GM12875 (cell line): Measurements from ENCODE around the gene CCN6.

ENCODE experiments used
- H3K4me3 ChIP-seq: one replicate; pipeline ENCODE4 v1.5.1; 2011; ENCODE audit warnings: low read depth, low read length, control low read depth
- TF ChIP-seq, protein P1 (sequence below): IDR thresholded peaks from 2 replicates; pipeline ENCODE4 v1.5.1; 2011; ENCODE audit warnings: low read depth, mild to moderate bottlenecking, control low read depth, inconsistent platforms, low read length, moderate library complexity, borderline replicate concordance; ENCODE audit not compliant: insufficient read depth

CCN6 gene

DNA sequence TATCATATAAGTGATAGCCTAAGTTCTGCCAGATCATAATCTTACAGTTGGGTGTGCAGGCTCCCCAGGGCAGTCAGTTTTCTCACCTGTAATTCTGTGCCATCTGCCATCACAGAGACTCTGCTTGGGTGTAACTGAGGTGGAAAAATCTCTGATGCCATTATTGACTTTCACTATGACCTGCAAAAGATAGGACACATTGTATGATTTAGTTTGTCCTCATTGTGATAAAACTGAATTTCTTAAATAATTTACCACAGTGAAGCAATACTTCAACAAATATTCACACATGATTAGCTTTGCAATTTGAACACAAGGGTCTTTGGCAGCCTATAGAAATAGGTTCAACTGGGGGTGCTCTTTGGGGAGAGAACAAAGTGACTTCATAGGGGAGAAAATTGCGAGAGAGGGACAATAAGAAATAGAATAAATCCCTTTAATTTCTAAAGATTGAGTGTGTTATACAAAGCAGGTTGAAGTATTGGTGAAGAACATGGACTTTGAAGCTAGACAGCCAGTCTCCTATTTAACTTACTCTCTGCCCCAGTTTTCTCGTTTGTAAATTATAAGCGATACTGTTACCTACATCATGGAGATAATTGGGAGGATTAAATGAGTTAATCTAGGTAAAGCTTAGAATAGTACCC lies 60.8 kb downstream of the CCN6 start:
- H3K4me3 ChIP-seq: no peak overlapping the region
- TF ChIP-seq, protein P1, sequence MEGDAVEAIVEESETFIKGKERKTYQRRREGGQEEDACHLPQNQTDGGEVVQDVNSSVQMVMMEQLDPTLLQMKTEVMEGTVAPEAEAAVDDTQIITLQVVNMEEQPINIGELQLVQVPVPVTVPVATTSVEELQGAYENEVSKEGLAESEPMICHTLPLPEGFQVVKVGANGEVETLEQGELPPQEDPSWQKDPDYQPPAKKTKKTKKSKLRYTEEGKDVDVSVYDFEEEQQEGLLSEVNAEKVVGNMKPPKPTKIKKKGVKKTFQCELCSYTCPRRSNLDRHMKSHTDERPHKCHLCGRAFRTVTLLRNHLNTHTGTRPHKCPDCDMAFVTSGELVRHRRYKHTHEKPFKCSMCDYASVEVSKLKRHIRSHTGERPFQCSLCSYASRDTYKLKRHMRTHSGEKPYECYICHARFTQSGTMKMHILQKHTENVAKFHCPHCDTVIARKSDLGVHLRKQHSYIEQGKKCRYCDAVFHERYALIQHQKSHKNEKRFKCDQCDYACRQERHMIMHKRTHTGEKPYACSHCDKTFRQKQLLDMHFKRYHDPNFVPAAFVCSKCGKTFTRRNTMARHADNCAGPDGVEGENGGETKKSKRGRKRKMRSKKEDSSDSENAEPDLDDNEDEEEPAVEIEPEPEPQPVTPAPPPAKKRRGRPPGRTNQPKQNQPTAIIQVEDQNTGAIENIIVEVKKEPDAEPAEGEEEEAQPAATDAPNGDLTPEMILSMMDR: no peak

DNA sequence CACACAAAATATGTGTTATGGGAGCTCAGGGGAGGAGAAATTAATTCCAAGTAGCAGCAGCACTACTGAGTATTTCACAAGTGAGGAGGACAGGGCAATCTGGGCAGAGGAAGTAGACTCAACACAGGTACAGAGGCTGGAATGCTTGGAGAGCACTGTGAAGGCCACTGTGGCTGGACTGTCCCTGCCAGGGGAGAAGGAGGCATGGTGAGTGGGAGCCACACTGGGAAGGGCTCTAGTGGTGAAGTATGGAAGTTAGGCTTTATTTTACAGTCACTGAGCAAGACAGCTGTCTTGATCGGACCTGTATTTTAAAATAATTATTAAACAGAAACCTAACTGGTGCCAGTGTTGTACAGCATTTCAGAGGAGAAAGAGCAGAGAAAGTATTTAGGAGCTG lies 62.3 kb downstream of the CCN6 start:
- TF ChIP-seq, protein P1: no peak

DNA sequence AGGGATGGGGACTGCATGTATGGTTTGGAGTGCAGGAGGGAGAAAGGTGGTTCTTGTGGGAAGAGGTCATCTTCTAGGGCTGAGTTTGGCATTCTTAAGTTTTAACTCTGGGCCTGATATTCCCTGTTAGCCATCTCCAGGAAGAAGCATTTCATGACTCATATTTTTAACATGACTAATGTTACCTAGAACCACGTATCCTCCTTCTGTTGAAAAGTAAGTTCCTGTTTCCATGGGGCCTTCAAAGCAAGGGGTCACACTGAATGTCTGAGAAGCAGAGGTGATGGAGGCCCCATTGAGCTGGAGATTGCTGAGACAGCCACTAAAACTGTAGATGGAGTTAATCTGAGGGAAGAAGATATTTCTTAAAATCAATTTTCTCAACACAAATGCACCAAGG lies 63.6 kb downstream of the CCN6 start:
- H3K4me3 ChIP-seq: no peak overlapping the region
- TF ChIP-seq, protein P1: no peak

More for the DNA sequence above, 62.3 kb downstream of the CCN6 start:
- H3K4me3 ChIP-seq: no peak overlapping the region

DNA sequence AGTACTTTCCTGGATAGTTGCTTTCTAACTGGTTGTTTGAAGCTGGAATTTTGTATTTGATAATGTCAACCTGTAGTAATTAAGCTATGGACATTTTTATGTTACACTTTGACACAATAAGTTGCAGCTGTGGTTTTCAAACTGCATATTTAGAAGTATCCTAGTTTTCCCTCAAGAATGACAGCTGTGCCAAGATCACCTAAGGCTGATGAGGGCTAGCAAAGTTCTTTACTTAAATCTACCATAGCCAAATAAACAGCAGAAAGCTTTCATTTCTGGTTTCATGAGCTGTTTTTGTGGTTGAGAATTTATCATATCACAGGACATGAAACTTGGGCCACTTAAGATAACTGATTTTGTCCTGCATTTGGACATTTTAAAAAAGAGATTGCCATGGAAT lies 64.1 kb downstream of the CCN6 start:
- no peak overlapping the region for H3K4me3 ChIP-seq
- TF ChIP-seq, protein P1: no peak
